Stimulated activated CD4-positive, alpha-beta T cell treated with anti-CD3 and anti-CD28 coated beads, TNF-alpha, amount 100 ng/mL, for 48 hours (primary cell): ENCODE results near the gene POLR3A.
"Not testable (repeated sequence)": the region's sequence is repeated elsewhere in the genome, so short reads cannot be mapped to it uniquely, and the experiment has no call there.

Source experiments
- DNase-seq, 3 donors: peaks; one replicate each; pipeline ENCODE4 v3.0.0-alpha.2; 2020; ENCODE audit warnings: low read depth in 3 of 3

Gene POLR3A

DNA sequence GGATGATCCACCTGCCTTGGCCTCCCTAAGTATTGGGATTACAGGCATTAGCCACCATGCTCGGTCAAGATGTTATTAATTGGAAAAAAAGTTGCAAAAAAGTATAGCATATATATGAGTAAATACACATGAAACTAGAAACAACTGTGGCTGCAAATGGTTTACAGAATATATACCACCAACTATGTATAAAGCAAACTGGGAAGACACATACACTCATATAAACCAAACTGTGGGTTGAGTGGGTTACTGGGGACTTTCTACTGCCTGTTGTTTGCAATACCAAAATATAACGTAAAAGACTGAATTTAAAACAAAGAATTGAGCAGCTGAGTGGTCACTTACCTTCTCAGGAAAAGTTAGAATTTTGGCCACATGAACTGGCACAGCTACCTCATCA is 8.1 kb downstream of the POLR3A start:
- DNase-seq: no peak

DNA sequence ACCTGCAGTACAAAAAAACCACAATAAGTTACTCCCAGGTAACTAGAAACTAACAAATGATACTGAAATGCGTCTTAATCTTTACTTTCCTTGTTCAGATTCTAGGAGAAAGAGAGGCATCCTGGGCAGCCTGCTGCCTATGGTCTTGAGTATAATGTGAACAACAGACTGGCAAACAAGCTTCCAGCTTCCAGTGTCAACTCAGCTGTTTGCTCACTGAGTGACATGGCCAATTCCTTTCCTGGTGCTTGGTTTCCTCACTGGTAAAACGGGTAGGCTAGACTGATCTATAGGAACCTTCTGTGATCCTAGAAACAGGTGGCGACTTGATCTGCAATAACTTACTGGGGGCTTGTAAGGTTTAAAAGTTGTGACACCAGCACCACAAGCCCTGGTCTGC is 10.1 kb downstream of the POLR3A start:
- DNase-seq: no peak

- DNase-seq: no peak
Observed at GRCh38 chr10:78017856-78018255, 11.5 kb downstream of the POLR3A start.

DNA sequence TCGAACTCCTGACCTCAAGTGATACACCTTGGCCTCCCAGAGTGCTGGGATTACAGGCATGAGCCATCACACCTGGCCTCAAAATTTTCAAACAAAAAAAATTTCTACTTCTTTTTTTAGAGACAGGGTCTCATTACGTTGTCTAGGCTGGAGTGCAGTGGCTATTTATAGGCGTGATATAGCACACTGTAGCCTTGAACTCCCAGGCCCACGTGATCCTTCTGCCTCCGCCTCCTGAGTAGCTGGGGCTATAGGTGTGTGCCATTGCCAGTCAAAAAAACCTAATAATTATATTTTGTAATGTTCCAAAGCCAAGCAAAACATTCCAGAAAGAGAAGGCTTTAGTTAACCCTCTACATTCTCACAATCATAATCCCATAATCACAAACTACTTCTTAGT is 13.8 kb downstream of the POLR3A start:
- DNase-seq: no peak

GRCh38 chr10:78013564-78013963 is 15.8 kb downstream of the POLR3A start:
- DNase-seq: no peak

GRCh38 chr10:78011065-78011464 is 18.2 kb downstream of the POLR3A start:
- DNase-seq: no peak

- DNase-seq: no peak
Observed at GRCh38 chr10:78010278-78010677, 19.0 kb downstream of the POLR3A start.

- DNase-seq: no peak
Observed at GRCh38 chr10:78009662-78010061, 19.7 kb downstream of the POLR3A start.

DNA sequence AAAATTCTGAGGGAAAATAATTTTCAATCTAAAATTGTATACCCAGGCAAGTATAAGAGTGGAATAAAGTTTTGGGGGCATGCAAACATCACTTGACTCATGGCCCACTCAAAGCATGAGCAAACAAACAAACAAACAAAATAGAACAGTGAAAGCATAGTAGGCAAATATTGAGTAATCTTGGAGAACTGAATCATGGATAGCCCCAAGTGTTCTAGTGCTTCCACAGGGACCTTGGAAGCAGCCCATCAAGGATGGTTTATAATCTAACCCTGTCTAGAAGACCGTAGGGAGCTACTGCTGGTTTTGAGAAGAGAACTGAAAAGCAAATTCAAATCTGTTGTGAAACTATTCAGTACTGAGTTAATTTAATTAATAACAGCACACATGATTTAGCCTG is 22.1 kb downstream of the POLR3A start:
- no peak for DNase-seq

- DNase-seq: no peak
Observed at GRCh38 chr10:78004215-78005026, 24.9 kb downstream of the POLR3A start.

- DNase-seq: no peak
Observed at GRCh38 chr10:78002541-78003288, 26.6 kb downstream of the POLR3A start.

DNA sequence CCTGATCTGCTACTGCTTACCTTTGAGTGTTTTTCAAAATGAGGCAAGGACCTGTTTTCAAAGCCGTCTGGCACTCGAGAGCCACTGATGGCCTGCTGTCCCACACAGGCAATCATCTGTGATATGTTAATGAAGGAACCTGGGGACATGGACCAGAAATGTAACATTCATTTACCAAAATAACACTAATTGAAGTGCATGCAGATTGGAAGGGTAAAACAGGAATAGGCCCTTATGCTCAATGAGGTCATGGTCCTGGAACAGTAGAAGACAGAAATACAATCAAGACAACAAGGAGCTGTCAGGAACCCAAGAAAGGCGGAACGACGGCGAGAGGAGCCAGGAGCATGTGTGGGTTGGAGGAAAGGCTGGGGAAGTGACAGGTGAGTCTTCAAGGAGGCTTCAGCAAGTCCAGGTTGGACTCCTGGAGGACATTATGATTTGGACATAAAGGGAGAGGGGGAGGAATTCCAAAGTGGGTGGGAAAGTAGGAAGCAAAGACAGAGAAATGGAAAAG is 28.3 kb downstream of the POLR3A start:
- DNase-seq: no peak

DNA sequence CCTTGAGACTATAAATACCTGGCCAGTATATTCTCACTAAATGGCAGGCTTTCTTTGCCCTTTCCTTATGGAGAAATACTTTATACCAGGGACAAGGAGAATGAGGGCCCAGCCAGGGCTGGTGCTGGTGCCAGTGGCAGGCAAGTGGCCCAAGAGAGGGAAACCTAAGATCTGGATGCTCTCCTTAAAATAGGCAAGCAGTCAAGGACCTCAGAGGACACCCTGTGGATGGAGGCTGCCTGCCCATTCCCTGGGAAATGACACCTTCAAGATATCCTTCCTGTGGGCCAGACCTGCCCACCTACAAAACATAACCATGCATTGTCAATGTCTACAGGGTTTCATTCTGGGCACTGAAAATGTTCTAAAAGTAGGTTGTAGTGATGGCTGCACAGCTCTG is 29.1 kb downstream of the POLR3A start:
- no peak for DNase-seq

DNA sequence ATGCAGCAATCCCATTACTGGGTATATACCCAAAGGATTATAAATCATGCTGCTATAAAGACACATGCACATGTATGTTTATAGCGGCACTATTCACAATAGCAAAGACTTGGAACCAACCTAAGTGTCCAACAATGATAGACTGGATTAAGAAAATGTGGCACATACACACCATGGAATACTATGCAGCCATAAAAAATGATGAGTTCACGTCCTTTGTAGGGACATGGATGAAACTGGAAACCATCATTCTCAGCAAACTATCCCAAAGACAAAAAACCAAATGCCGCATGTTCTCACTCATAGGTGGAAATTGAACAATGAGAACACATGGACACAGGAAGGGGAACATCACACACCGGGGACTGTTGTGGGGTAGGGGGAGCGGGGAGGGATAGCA is 30.5 kb downstream of the POLR3A start:
- DNase-seq: not testable (repeated sequence)

GRCh38 chr10:77993620-77994019 is 35.7 kb downstream of the POLR3A start:
- no peak for DNase-seq

DNA sequence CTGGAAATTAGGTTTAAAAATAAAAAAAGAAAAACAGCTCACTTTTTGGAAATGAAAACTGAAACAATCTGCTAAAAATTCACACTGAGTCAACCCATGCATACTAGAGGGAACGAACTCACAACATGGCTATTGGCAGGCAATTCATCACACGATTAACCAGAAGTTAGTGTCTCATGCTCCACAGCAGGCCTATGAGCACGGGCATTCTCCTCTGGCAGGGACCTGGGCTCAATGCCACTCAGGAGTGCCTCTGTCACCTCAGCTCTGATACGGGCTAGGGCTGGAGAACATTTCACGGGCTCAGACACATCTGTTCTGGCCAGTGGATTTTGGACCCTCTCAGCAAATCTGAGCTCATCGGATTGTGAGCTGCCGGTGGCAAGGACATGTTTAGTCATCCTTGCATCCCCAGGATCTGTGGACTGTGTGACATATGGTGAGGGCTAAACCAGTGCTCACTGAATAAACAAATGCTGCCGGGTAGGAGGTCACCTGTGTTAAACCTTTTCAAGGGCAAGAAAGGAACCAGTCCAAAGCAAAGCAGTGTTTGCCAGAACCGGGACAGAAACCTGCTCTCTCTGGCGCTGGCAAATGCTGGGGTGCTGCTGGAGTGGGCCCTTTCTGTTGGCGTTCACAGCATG is 40.1 kb downstream of the POLR3A start:
- no peak for DNase-seq

DNA sequence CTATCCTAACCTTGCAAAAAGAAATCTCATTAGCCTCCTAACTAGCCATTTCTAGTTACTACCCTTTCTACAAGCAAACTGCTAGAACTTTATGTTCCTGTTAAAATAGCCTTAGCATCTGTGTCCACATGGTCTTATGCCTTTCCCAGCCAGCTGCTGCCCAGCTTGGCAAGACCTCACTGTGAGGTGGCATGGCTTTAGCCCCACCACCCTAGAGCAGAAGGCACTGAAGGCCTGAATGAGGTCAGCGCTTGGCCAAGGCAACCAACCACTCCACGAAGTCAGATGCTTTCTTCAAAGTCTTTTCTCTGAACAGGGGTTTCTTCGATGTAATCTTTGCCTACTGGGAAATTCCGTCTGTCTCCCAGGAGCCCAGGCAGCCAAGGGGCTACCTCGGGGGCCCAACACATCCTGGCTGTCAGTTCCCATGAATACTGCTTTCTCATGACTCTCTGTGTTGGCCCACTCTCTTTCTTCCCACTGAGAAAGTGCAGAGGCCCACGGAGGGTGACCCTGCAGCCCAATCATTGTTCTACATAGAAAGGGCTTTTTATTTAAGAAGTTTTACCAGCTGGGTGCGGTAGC is 41.6 kb downstream of the POLR3A start:
- DNase-seq: no peak

GRCh38 chr10:77984986-77985385 is 44.3 kb downstream of the POLR3A start:
- DNase-seq: no peak

GRCh38 chr10:77983384-77984341 is 45.7 kb downstream of the POLR3A start:
- DNase-seq: no peak

- DNase-seq: no peak
Observed at GRCh38 chr10:77981281-77981680, 48.0 kb downstream of the POLR3A start.

GRCh38 chr10:77979221-77979620 is 50.1 kb downstream of the POLR3A start:
- no peak for DNase-seq
